ENCODE results near the gene CFAP97D2.
"Not testable (repeated sequence)": the region's sequence is repeated elsewhere in the genome, so short reads cannot be mapped to it uniquely, and the experiment has no call there.

CFAP97D2 gene

DNA sequence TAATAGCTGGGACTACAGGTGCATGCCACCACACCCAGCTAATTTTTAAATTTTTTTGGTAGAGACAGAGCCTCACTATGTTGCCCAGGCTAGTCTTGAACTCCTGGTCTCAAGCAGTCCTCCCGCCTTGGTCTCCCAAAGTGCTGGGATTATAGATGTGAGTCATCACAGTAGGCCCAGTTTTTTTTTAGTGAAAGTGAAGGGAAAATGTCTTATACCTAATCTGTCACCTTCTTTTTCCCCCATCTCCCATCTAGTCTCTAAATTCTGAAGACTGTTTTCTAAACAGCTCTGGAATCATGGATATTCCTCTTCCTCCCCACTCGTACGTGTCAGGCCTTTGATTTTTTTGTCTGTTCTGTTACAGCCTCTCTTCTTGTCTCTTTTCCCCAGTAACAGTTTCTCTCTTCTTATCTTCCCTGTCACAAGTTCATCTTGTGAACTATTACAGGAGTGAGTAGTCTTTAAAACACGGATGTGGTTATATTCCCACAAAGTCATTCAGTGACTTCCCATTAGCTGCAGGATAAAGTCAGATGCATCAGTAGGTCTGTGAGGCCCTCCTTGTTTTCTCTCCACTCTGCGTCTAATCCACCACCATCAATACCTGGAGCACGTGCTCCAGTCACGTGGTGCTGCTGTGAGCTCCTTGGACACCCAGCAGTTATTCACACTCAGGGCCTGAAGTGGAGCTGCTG, 58.5 kb downstream of the CFAP97D2 start:
- no peak for DNase-seq

DNA sequence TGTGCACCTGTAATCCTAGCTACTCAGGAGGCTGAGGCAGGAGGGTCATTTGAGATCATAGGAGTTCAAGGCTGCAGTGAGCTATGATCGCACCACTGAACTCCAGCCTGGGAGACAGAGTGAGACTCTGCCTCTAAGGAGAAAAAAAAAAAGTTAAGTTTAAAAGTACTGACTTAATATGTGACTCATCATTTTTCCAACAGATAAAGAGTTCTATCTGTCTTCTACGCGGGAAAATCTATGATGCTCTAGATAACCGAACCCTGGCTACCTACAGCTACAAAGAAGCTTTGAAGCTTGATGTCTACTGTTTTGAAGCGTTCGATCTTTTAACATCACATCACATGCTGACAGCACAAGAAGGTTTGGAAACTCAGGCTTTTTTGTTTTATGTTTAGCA, 62.9 kb downstream of the CFAP97D2 start:
- DNase-seq, result no peak

GRCh38 chr13:114243971-114244370, 64.9 kb downstream of the CFAP97D2 start:
- DNase-seq, result no peak

DNA sequence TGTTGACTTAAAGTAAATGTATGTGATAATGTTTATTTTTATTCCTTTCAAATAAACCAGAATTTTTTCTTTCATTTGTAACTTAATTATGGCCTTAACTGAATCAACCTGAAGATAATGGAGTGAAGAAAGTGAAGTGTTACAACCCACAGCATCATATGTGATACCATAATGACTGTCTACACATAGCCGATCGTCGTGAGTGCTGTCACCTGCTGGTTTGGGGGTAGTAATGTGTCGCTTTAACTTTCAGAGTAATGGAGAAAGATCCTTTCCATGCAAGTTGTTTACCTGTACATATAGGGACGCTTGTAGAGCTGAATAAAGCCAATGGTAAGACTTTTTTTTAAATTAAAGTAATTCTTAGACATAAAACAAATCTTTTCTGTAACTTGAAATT, 65.6 kb downstream of the CFAP97D2 start:
- DNase-seq, result peak; percentile 14

DNA sequence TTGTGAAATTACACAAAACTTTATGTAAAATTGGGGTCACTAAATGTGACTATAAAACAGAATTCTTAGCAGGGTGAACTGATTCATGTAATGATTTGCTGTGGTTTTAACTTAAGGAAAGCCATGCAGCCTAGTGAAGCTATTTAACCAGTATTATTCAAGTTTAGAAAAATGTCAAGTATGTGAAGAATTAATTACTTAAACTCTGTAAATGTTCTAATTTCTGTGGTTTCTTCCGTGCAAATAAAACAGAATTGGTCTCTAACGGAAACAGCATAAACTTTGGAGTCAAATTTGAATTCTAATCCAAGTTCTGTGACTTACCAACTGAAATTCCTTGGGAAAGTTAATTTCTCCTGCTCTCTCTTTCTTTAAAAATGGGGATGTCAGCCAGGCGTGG, 69.0 kb downstream of the CFAP97D2 start:
- no peak for DNase-seq

GRCh38 chr13:114249077-114249476, 70.0 kb downstream of the CFAP97D2 start:
- peak; percentile 93 for DNase-seq

GRCh38 chr13:114251639-114252440, 72.8 kb downstream of the CFAP97D2 start:
- DNase-seq, result not testable (repeated sequence)

- no peak for DNase-seq
These were observed 77.5 kb downstream of the CFAP97D2 start for GRCh38 chr13:114256547-114256946.

GRCh38 chr13:114257014-114257413, 78.0 kb downstream of the CFAP97D2 start:
- DNase-seq, result no peak

DNA sequence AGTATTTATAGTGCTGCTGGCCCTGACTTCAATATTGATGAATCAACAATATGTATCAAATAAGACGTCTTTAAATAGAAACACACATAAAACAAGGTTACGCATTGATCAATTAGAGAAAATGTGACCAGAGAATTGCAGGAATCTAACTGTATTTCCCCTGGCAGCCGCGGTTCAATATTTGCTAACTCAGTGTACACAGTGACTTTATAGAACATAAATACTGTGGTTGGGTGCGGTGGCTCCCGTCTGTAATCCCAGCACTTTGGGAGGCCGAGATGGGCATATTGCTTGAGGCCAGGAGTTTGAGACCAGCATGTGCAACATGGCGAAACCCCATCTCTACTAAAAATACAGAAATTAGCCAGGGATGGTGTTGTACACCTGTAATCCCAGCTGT, 79.5 kb downstream of the CFAP97D2 start:
- DNase-seq, result no peak

GRCh38 chr13:114259374-114259773, 80.3 kb downstream of the CFAP97D2 start:
- no peak for DNase-seq

DNA sequence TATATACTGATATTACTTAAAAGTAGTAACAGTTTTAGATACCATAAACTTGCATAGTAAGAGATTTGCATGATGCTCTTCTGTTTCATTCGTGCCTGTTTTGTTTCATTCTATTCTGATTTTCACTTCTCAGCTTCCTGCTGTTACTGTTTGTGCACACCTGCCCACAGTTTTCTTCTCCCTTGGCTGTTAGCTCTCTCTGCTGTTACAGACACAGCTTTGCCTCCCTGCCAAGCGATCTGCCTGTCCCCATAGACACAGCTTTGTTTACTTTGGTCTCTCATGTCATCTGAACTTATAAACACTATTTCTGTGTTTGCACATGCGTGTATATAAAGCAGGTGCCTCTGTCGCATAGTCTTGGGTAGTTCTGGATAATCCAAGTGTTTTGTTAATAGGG, 80.9 kb downstream of the CFAP97D2 start:
- DNase-seq, result no peak

GRCh38 chr13:114260814-114261213, 81.8 kb downstream of the CFAP97D2 start:
- DNase-seq, result no peak

- no peak for DNase-seq
These were observed 82.4 kb downstream of the CFAP97D2 start for GRCh38 chr13:114261328-114261965.

DNA sequence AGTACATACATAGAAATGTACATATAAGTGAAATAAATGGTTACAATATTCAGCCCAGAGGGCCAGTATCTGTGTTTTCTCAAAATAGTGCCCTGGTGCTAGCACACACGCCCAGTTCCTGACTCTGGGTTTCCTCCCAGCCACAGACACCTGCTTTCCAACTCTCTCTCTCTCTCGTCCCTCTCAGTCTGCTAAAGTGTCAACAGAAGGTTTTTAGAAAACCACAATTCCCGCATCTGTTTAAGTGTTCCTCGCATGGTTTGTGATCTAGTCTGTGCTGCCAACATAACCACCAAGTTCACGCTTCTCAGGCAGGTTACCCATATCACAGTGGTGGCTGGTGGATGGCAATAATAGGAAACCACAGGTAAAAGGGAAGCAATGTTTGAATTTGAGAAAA, 84.5 kb downstream of the CFAP97D2 start:
- DNase-seq, result no peak

DNA sequence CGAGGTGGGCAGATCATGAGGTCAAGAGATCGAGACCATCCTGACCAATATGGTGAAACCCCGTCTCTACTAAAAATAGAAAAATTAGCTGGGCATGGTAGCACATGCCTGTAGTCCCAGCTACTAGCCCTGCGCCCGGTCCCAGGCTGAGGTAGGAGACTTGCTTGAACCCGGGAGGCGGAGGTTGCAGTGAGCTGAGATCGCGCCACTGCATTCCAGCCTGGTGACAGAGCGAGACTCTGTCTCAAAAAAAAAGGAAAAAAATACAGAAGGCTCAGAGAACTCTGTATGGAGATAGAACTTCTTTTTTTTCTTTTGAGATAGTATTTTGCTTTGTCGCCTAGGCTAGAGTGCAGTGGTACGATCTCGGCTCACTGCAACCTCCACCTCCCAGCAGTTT, 85.3 kb downstream of the CFAP97D2 start:
- DNase-seq, result not testable (repeated sequence)

DNA sequence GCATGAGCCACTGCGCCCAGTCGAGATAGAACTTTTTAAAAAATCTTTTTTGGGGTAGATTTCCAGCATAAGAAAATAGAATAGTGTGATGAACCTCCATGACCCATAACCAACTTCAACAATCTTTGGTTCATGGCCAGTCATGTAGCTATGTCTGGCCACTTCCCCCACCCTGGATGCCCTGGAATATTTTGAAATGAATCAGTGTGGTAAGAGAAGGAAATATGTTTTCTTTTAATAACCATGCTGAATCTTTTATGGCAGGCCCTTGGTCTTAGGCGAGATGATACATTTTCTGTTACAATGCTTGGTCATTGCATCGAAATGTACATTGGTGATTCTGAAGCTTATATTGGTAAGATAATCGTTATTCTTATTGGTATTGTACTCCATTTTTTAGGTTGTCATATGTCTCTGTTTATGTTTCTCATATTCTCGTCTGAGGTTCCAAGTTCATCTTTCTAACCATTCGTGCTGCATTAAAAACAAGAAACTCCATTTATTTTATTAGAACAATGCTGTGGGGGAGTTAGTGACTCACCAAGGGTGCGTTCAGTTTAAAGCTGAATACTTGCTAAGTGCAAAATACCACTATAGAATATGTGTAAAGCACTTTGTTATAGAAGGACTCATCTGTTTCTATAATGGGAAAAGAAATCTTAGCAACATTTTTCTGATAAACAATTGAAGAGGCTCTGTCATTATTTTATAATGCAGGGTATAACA, 86.0 kb downstream of the CFAP97D2 start:
- no peak for DNase-seq

DNA sequence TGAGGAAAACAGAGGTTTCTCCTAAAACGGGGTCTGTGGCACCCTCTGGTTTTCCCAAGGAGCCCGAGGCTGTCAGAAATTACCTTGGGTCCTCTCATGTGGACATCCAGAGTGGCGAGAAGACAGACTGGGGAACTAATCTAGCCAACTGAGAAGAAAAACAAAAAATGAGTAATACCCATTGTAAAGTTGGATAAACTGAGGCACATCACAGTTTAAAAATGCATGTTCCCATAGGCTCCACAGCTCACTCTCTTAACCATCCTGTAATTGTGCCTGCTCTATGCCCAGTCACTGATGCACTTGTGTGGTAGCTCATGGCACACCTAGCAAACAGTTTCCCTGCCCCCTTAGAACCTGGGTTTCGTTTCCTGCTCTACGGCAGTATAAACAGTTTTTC, 87.2 kb downstream of the CFAP97D2 start:
- DNase-seq, result no peak

DNA sequence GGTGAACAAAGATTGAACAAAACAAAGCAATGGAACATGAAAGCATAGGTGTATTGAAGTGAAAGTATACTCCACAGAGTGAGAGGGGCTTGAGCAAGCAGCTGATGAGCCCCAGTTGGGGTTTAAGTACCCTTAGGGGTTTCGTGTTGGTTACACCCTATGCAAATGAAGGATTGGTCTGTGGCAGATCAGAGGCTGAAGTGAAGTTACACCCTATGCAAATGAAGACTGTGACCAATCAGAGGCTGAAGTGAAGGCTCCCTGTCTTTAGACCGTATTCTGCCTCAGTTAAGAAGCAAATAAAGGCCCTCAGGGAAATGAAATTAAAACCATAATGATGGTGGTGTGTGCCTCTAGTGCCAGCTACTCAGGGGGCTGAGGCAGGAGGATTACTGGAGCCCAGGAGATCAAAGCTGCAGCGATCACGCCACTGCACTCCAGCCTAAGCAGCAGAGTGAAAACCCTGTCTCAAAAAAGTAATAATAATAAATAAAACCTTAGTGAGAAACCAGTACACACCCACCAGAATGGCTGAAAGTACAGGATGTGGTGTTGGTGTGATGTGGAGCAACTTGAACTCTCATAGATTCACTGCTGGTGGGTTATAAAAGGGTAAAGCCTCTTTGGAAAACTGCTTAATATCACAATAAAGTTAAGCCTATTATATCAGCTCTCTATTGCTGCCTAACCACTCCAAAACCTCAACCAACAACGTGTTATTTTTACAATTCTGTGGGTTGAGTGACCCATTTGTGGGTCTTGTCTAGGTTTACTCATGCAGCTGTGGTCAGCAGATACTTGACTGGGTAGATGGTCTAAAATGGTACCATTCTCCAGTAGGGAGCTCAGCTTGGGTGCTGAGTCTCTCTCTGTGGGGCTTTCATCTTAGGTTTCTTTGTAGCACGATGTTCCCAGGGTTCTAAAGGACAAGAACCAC, 89.6 kb downstream of the CFAP97D2 start:
- peak; percentile 54 for DNase-seq

DNA sequence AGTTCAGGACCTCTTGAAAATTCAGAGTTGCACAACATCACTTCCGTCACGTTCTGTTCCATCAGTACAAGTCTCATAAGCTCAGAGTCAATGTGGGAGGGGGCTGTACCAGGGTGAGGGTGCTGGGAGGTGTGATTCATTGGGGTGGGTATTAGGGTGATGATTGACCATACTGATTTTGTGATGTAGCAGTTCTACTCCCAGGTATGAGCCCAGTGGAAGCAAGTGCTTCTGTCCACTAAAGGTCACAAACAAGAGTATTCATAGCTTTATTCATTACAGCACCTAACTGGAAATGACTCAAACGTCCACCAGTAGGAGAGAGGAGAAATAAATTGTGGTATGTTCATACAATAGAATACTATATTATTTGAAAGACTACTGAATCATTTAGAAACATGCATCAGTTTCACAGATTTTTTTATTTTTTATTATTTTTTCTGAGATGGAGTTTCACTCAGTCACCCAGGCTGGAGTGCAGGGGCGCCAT, 90.3 kb downstream of the CFAP97D2 start:
- DNase-seq, result no peak
